HG02885 (cell line): Measurements from ENCODE around the gene PPM1H.
A peak's percentile ranks its signal among the peaks of the same experiment; 100 is the strongest.

Experiments used
- ATAC-seq: cut with Tn5 transposase; IDR thresholded peaks from one replicate; pipeline ENCODE4 v1.9.1; 2021; ENCODE audit warnings: mild to moderate bottlenecking; ENCODE audit not compliant: unreplicated experiment, poor library complexity

Gene PPM1H

GRCh38 chr12:62776575-62776974, 158.4 kb downstream of the PPM1H start:
- ATAC-seq, result no peak

- peak; percentile 50 for ATAC-seq
These were observed 160.2 kb downstream of the PPM1H start for GRCh38 chr12:62774794-62775193.

GRCh38 chr12:62772416-62772955, 162.5 kb downstream of the PPM1H start:
- no peak for ATAC-seq

- no peak for ATAC-seq
These were observed 163.1 kb downstream of the PPM1H start for GRCh38 chr12:62771828-62772227.

GRCh38 chr12:62770381-62770780, 164.6 kb downstream of the PPM1H start:
- ATAC-seq, result no peak

GRCh38 chr12:62769076-62769619, 165.8 kb downstream of the PPM1H start:
- no peak for ATAC-seq

GRCh38 chr12:62767946-62768345, 167.0 kb downstream of the PPM1H start:
- peak; percentile 57 for ATAC-seq

- no peak for ATAC-seq
These were observed 167.5 kb downstream of the PPM1H start for GRCh38 chr12:62767496-62767895.

GRCh38 chr12:62766496-62766895, 168.5 kb downstream of the PPM1H start:
- ATAC-seq, result no peak

GRCh38 chr12:62763861-62764645, 170.9 kb downstream of the PPM1H start:
- no peak for ATAC-seq

GRCh38 chr12:62763312-62763711, 171.6 kb downstream of the PPM1H start:
- ATAC-seq, result no peak

GRCh38 chr12:62762645-62763044, 172.3 kb downstream of the PPM1H start:
- no peak for ATAC-seq

- no peak for ATAC-seq
These were observed 173.3 kb downstream of the PPM1H start for GRCh38 chr12:62761658-62762057.

- ATAC-seq, result peak; percentile 90
These were observed 174.2 kb downstream of the PPM1H start for GRCh38 chr12:62760779-62761178.

GRCh38 chr12:62760341-62760740, 174.6 kb downstream of the PPM1H start:
- peak; percentile 42 for ATAC-seq

- ATAC-seq, result peak; percentile 52
These were observed 176.7 kb downstream of the PPM1H start for GRCh38 chr12:62758216-62758615.

GRCh38 chr12:62757048-62757447, 177.9 kb downstream of the PPM1H start:
- ATAC-seq, result no peak

- ATAC-seq, result no peak
These were observed 180.2 kb downstream of the PPM1H start for GRCh38 chr12:62754706-62755105.

- ATAC-seq, result no peak
These were observed 183.2 kb downstream of the PPM1H start for GRCh38 chr12:62751810-62752155.

- ATAC-seq, result no peak
These were observed 183.8 kb downstream of the PPM1H start for GRCh38 chr12:62750941-62751809.

- no peak for ATAC-seq
These were observed 185.4 kb downstream of the PPM1H start for GRCh38 chr12:62749586-62749985.
